ENCODE data around the gene MAGEF1. TPM values are rescaled to one million over a fixed set of nuclear protein-coding genes. Genes with fewer than 3 reads are reported as not detected.
A peak's percentile ranks its signal among the peaks of the same experiment; 100 is the strongest.

The MAGEF1 gene
- total and polyA plus RNA-seq, 9 of the 15 experiments (the other 6 are each of a cell fraction or from before 2014, with no cell fraction given): 1.5 to 39.1 (median 19.8) TPM

- TF ChIP-seq NR2C2 (CRISPR knock-in tag; IDR thresholded peaks at IDR 0.05): no peak
- no peak for TF ChIP-seq NR2C2 (tag; IDR thresholded peaks at IDR 0.05)
These were observed 30.8 kb upstream of the MAGEF1 start (continued) for GRCh38 chr3:184742676-184743135.

GRCh38 chr3:184741798-184742675 lies 30.2 kb upstream of the MAGEF1 start:
- Histone ChIP-seq H3K4me2 (ENCODE audit: insufficient read depth, low read length) (peak overlapping the region; percentile 68), H3K9ac (ENCODE audit: insufficient read depth in 1 of 2, low read depth in 2 of 2, low read length in 2 of 2) (peak overlapping the region in 1 of 2 experiments; percentile 35; a peak in 1 of 4 replicates), H3K9me3 (replicated peaks; ENCODE audit: control insufficient read depth, insufficient read depth, low read depth, low read length) (no peaks in the 10 kb centered on the region), H3K36me3 (ENCODE audit: control insufficient read depth, insufficient read depth, low read length) (no peaks in the 10 kb centered on the region), H4K20me1 (replicated peaks; ENCODE audit: control insufficient read depth, insufficient read depth, low read length) (no peaks in the 10 kb centered on the region), H3K27ac (ENCODE audit: extremely low read depth, low read depth, low read length) (peak overlapping the region; percentile 53), H3K79me2 (ENCODE audit: control insufficient read depth, insufficient read depth, low read length) (no peaks in the 10 kb centered on the region), H3K27me3 (ENCODE audit: control insufficient read depth in 2 of 2, insufficient read depth in 2 of 2, low read length in 2 of 2) (peaks cover 0 to 4% of the 10 kb centered on the region in 2 experiments; a peak in 3 of 5 replicates), H3K4me1 (replicated peaks in 1 of 2; ENCODE audit: control insufficient read depth in 2 of 2, insufficient read depth in 2 of 2, low read length in 2 of 2) (peaks cover 16 to 34% of the 10 kb centered on the region in 2 experiments; a peak in 4 of 5 replicates), H3K4me3 (no peak overlapping the region), H2AFZ (ENCODE audit: low read depth, low read length) (peak overlapping the region; percentile 75), H3K9me1 (ENCODE audit: control insufficient read depth, insufficient read depth, low read length) (no peaks in the 10 kb centered on the region)
- POLR2A ChIA-PET: interaction anchor here (0.7 to 1.4 kb wide), 8 partner anchors 8 to 190 kb away, joined by 3 to 5 read pairs (median 4); no protein-coding TSS in a partner anchor
- peak; percentile 79 for FAIRE-seq
- peak; percentile 67 to 84 (median 71) for DNase-seq (ENCODE audit: extremely low read depth in 1 of 4, low spot score in 3 of 4)
- in situ Hi-C loops (cut with MboI) (no loop called here), intact Hi-C loops (cut with micrococcal nuclease) (no loop called here)
- ATAC-seq: peak; percentile 82
- no TSS peak for BruUV-seq (replicated peaks)
- CTCF ChIA-PET (ENCODE audit: low intra/inter-chr PET ratio): interaction anchor here (0.6 kb wide), 1 partner anchor 169 kb away, joined by 4 read pairs; no protein-coding TSS in a partner anchor
- WGBS (ENCODE audit: insufficient coverage, low coverage, missing lambda C conversion rate): 6% methylated on average over 12 of the region's 12 CpGs
- TF ChIP-seq TAF9B (IDR thresholded peaks at IDR 0.05; ENCODE audit: partially characterized antibody) (no peak), BCOR (IDR thresholded peaks at IDR 0.05) (peak; percentile 41; the same call in 1 of the 2 replicates), FOXK2 (conservative IDR thresholded peaks at IDR 0.05 in 1 of 2, IDR thresholded peaks at IDR 0.05 in 1 of 2; ENCODE audit: low read depth in 2 of 2) (peak in 1 of 2 experiments; percentile 63), RNF219 (CRISPR knock-in tag; IDR thresholded peaks at IDR 0.05) (no peak), ZKSCAN1 (IDR thresholded peaks at IDR 0.05; ENCODE audit: low read depth, low read length) (no peak), ZNF778 (CRISPR knock-in tag; IDR thresholded peaks at IDR 0.05) (no peak), ZNF699 (CRISPR knock-in tag; IDR thresholded peaks at IDR 0.05; ENCODE audit: insufficient replicate concordance) (no peak), TOE1 (IDR thresholded peaks at IDR 0.05; ENCODE audit: borderline replicate concordance) (peak; percentile 52; the same call in 1 of the 2 replicates), TOE1 (CRISPR knock-in tag; IDR thresholded peaks at IDR 0.05; ENCODE audit: borderline replicate concordance, low read depth) (no peak), STAT5B (CRISPR knock-in tag; IDR thresholded peaks at IDR 0.05) (no peak), BRF1 (IDR thresholded peaks at IDR 0.05; ENCODE audit: borderline replicate concordance, extremely low read depth, insufficient read length) (no peak), ADNP (tag; IDR thresholded peaks at IDR 0.05) (peak; percentile 68), ESRRA (IDR thresholded peaks at IDR 0.05; ENCODE audit: borderline replicate concordance, low read depth) (no peak; the same call in 1 of the 2 replicates), TEAD2 (tag; IDR thresholded peaks at IDR 0.05) (no peak), ZNF263 (CRISPR knock-in tag; IDR thresholded peaks at IDR 0.05; ENCODE audit: borderline replicate concordance) (no peak), PHF20 (IDR thresholded peaks at IDR 0.05; ENCODE audit: partially characterized antibody) (no peak), SMARCE1 (IDR thresholded peaks at IDR 0.05) (peak; percentile 80)
